SK-MEL-5 (cell line): ENCODE data around the gene AUP1. TPM values are rescaled to one million over a fixed set of nuclear protein-coding genes. Genes with fewer than 3 reads are reported as not detected.
"Not testable (repeated sequence)": the region's sequence is repeated elsewhere in the genome, so short reads cannot be mapped to it uniquely, and the experiment has no call there.

Experiments used
- DNase-seq: peaks from one replicate; pipeline ENCODE4 v3.0.0-alpha.2; 2016; ENCODE audit warnings: low read depth, low spot score
- in situ Hi-C: cut with HindIII; loops from 2 replicates; pipeline ENCODE4 v1.10.0; 2016; ENCODE audit warnings: low sequenced_read_pairs, high pct_unique_total_duplicates, low pct_unique_long_range_greater_than_20kb
- total RNA-seq: library from RNA; depleted of rRNA; stranded (reverse); fragments of >200 nt; shearing (Covaris generic); gene quantifications from 2 replicates; pipeline ENCODE4 v1.2.3, GENCODE V29; 2014; rRNA removed

Gene AUP1
- total RNA-seq, 1 experiment from 2014 or later = 366 TPM

- no peak for DNase-seq
- in situ Hi-C loops = no loop called here
Observed at GRCh38 chr2:74495440-74495839, 34.1 kb downstream of the AUP1 start.

- in situ Hi-C loops = no loop called here
- DNase-seq = no peak
Observed at GRCh38 chr2:74493546-74493945, 36.0 kb downstream of the AUP1 start.

DNA sequence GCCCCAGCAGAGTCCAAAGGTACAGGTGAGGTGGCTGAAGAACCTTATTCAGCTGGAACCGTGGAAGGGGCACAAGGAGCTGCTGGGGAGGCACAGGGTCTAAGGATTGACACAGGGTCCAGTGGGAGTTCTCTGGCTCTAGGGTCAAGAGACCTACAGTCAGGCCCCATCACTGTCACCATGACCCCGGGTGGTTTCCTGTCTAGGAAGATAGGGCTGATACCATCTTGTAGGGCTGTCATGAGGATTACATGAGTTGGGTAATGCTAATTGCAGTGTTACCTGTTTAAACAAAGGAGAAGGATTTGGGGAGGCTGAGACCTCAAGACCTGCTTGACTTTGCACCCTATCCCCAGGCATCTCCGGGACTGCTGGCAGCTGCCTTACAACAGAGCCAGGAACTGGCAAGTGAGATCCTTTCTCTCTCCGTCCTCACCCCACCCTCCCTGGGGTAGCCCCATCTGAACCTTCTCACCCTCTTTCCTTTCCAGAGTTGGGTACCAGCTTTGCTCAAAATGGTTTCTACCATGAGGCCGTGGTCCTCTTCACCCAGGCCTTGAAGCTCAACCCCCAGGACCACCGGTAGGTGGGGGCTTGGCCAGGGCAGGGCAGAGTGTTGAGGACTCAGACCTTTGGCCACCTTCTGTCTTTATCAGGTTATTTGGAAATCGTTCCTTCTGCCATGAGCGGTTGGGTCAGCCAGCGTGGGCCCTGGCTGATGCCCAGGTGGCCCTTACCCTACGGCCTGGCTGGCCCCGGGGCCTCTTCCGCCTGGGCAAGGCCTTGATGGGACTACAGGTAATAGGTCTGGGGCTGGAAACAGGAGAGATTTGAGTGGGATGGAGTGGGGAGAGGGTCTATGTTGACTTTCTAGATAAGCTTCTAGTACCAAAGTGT lies 37.6 kb downstream of the AUP1 start:
- in situ Hi-C loops = no loop called here
- DNase-seq = no peak

DNA sequence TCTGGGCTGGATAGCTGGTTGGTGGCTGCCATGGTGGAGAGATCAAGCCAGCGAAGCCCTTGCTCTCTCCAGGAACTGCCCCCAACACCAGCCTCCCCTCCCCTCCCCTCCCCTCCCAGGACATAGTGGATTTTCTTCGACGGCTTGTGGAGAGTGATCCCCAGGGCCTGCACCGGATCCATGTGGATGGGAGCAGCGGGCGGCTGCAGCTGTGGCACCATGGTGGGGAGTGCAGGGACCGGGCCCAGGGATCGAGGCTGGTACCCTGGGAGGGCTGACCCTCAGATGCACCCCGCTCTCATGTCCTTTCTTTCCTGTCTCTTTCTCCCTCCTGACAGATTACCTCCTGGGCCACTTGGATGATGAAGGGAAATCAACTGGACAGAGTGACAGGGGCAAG lies 39.6 kb downstream of the AUP1 start:
- in situ Hi-C loops = no loop called here
- DNase-seq = no peak

DNA sequence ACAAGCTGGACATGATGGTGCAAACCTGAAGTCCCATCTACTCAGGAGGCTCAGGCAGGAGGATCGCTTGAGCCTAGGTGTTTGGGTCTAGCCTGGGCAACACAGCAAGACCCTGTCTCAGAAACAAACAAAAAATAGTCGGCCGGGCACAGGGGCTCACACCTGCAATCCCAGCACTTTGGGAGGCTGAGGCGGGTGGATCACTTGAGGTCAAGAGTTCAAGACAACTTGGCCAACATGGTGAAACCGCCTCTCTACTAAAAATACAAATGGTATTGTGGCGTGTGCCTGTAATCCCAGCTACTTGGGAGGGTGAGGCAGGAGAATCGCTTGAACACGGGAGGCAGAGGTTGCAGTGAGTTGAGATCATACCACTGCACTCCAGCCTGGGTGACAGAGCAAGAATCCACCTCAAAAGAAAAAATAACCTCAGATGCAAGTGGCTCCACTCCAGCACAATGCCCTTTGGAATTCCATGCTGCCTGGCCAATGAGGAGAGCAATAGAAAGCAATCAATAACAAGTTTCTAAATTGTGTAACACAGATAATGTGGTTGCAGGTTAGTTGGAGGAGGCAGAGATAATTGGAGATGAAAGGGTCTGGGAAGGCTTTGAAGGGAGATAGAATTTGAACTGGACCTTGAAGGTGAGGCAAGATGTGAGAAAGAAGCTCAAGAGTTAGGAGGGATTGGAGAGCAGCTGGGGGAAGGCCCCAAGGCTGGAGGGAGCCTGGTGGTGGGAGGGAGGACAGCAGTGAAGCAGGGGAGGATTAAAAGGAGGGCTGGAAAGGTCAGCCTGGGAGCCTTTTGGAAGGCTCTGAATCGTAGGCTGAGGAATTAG lies 40.6 kb downstream of the AUP1 start:
- in situ Hi-C loops = no loop called here
- no peak for DNase-seq

DNA sequence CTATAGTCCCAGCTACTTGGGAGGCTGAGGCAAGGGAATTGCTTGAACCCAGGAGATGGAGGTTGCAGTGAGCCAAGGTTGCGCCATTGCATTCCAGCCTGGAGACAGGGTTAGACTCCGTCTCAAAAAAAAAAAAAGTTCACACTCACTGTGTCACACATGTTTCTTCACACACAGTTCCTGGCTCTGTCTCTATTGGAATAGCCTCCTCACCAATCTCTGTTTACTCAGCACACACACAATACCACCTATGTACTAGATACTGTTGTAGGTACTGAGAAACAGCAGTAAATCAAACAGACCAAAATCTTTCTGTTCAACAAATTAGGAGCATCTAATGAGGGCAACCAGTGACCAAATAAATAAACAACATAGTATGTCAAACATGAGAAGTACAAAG lies 43.4 kb downstream of the AUP1 start:
- no peak for DNase-seq
- in situ Hi-C loops = no loop called here

GRCh38 chr2:74483675-74484164 lies 45.8 kb downstream of the AUP1 start:
- DNase-seq, in situ Hi-C loops: not testable (repeated sequence)

DNA sequence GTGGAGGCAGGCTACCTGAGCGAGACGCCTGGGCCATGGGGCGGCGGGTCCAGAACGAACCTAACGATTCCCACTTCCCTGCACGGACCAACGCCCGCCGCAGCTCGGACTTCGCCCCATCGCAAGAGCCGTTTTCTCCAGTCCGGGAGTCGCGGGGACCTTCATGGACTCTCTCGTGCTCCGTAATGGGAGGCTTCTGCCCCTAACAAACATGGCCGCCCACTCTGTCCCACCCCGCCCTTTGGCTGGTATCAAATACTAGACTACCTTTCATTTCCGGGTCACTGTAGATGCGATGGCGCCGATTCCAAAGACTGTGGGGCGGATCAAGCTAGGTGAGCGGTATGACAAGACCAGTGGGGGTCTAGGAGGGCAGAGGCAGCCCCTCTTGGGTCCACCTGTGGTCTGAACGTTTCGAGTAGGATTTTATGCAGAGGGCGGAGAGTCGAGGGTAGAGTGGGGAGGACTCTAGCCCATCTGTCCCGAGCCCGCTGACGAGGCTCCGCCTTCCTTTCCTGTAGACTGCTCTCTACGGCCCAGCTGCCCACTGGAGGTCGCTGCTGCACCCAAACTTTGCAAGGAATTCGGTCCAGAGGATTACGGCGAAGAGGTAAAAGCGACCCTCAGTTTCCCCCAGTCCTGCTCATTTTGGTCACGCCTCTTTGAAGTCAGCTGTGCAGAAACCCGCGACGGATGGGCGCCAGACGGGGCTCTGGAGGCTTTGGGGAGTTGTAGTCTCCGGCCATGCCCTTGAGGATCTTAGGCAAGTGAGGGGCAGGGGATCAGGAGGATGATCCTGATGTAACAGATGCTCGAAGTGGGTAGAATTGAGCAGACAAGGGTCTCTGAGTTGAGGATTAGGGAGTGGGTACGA lies 46.5 kb downstream of the AUP1 start, which contains the start of the genes CCDC142 and TTC31:
Gene CCDC142 (minus strand): TSS at position 198 of the 874 bp plus-strand sequence. CDS start 161 bp downstream, at position 37.
Gene TTC31 (plus strand): TSS at position 281 of the 874 bp plus-strand sequence. CDS start 15 bp downstream, at position 296.
- DNase-seq = peak; percentile 97
- in situ Hi-C loops = no loop called here

- in situ Hi-C loops = no loop called here
- DNase-seq = no peak
Observed at GRCh38 chr2:74481961-74482800, 47.3 kb downstream of the AUP1 start.

GRCh38 chr2:74481431-74481830 lies 48.1 kb downstream of the AUP1 start:
- in situ Hi-C loops = no loop called here
- DNase-seq = no peak

Other genes with a start within 250 kb of the AUP1 start
- 0.29 and 0.63 TPM in 2 replicates for gene SLC4A5, start 186.3 kb downstream of the AUP1 start, total RNA-seq
- 136 and 139 TPM in 2 replicates for gene DCTN1, start 149.4 kb downstream of the AUP1 start, total RNA-seq
- 0.53 and 0.85 TPM in 2 replicates for gene C2orf81, start 108.1 kb downstream of the AUP1 start, total RNA-seq
- 26.9 and 27.7 TPM in 2 replicates for gene WDR54, start 108.0 kb downstream of the AUP1 start, total RNA-seq
- 56.1 and 59.5 TPM in 2 replicates for gene RTKN, start 87.8 kb downstream of the AUP1 start, total RNA-seq
- gene INO80B, start 74.6 kb downstream of the AUP1 start, total RNA-seq = 21.6 and 23.6 TPM in 2 replicates
- 45.9 and 52.1 TPM in 2 replicates for gene WBP1, start 71.3 kb downstream of the AUP1 start, total RNA-seq
- gene MOGS, start 64.3 kb downstream of the AUP1 start, total RNA-seq = 68.8 and 73.1 TPM in 2 replicates
- 55.9 and 66.3 TPM in 2 replicates for gene MRPL53, start 57.0 kb downstream of the AUP1 start, total RNA-seq
- gene CCDC142, start 46.7 kb downstream of the AUP1 start, total RNA-seq = 10.9 and 13.9 TPM in 2 replicates
- 16.5 and 17.6 TPM in 2 replicates for gene TTC31, start 46.6 kb downstream of the AUP1 start, total RNA-seq
- gene LBX2, start 30.1 kb downstream of the AUP1 start, total RNA-seq = 7.7 and 14.9 TPM in 2 replicates
- 72.8 and 72.9 TPM in 2 replicates for gene PCGF1, start 22.0 kb downstream of the AUP1 start, total RNA-seq
- gene TLX2, start 15.3 kb downstream of the AUP1 start, total RNA-seq = 0.16 and 0.55 TPM in 2 replicates
- gene DQX1, start 3.5 kb downstream of the AUP1 start, total RNA-seq = 0.16 and 0.21 TPM in 2 replicates
- gene HTRA2, start 227 bp upstream of the AUP1 start, total RNA-seq = 99.6 and 106 TPM in 2 replicates
- gene LOXL3, start 24.2 kb upstream of the AUP1 start, total RNA-seq = 29.6 and 30.4 TPM in 2 replicates
- gene DOK1, start 25.0 kb upstream of the AUP1 start, total RNA-seq = 3.5 and 3.9 TPM in 2 replicates
- gene M1AP, start 118.6 kb upstream of the AUP1 start, total RNA-seq = 0.08 and 0.21 TPM in 2 replicates
- gene SEMA4F, start 124.5 kb upstream of the AUP1 start, total RNA-seq = 15.1 and 16.3 TPM in 2 replicates